Cardiac muscle cell (in vitro differentiated cells and primary cell): Measurements from ENCODE around the gene ATG10. TPM values are rescaled to one million over a fixed set of nuclear protein-coding genes. Genes with fewer than 3 reads are reported as not detected.
"Not testable (repeated sequence)": the region's sequence is repeated elsewhere in the genome, so short reads cannot be mapped to it uniquely, and the experiment has no call there.

Source experiments
- DNase-seq, 2 donors: peaks; one replicate each; pipeline versions ENCODE4 v3.0.0 to v3.0.0-alpha.2; 2010 to 2017; ENCODE audit warnings: low read depth in 1 of 2, low spot score in 1 of 2
- H3K27ac ChIP-seq: fragments of 200-600 bp; sonication (generic); 2 replicates; pipeline ENCODE4 v1.5.1; 2016
- H3K27me3 ChIP-seq: fragments of 200-600 bp; sonication (generic); 2 replicates; pipeline ENCODE4 v1.6.0; 2016; ENCODE audit warnings: control low read depth
- H3K36me3 ChIP-seq: fragments of 200-600 bp; sonication (generic); 2 replicates; pipeline ENCODE4 v1.5.1; 2016; ENCODE audit warnings: control low read depth
- H3K4me1 ChIP-seq: fragments of 200-600 bp; sonication (generic); 2 replicates; pipeline ENCODE4 v1.8.1; 2017; ENCODE audit warnings: low read depth, mild to moderate bottlenecking, mixed run types
- H3K4me3 ChIP-seq: fragments of 200-600 bp; sonication (generic); 2 replicates; pipeline ENCODE4 v1.5.1; 2016; ENCODE audit warnings: mild to moderate bottlenecking
- H3K9me3 ChIP-seq: fragments of 200-600 bp; sonication (generic); 2 replicates; pipeline ENCODE4 v1.5.1; 2017; ENCODE audit warnings: low read depth, mild to moderate bottlenecking, control low read depth
- polyA plus RNA-seq: library from polyadenylated mRNA; unstranded; fragments of >200 nt; fragmentation: Nextera tagmentation; extraction: Ambion mirVana; gene quantifications from 2 replicates; pipeline ENCODE4 v1.2.1, GENCODE V29; 2016
- total RNA-seq: library from RNA; depleted of rRNA; stranded (reverse); fragments of >200 nt; gene quantifications from 2 replicates; pipeline ENCODE4 v1.2.3, GENCODE V29; 2016
- TF ChIP-seq, protein P1 (sequence below): IDR thresholded peaks from 2 replicates; pipeline ENCODE4 v1.5.1; 2012; ENCODE audit warnings: low read depth, mild to moderate bottlenecking, low read length

The ATG10 gene
- total and polyA plus RNA-seq, 2 experiments from 2014 or later, result 9.0 to 28.0 TPM

DNA sequence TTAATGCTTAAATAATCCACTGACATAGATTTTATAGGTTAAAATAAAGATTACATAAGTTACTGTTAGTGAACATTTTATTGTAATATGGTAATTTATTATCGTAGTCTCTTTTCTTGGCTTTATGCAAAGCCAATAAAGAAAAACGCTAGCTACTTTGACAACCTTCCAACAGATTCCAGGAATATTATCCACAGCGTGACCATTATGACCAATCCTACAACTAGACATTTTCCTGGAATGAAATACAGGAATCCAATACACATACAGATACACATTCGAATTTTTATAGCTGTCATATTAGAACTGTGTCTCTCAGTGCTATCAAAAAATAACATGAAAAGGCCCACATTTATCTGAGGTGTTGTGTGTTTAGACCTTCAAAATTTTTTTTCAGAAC is 293.2 kb downstream of the ATG10 start:
- Histone ChIP-seq H3K4me1 (no peaks in the 10 kb centered on the region), H3K27ac (no peak overlapping the region), H3K36me3 (no peaks in the 10 kb centered on the region), H3K4me3 (no peak overlapping the region), H3K9me3 (no peaks in the 10 kb centered on the region), H3K27me3 (no peaks in the 10 kb centered on the region)
- TF ChIP-seq, protein P1, sequence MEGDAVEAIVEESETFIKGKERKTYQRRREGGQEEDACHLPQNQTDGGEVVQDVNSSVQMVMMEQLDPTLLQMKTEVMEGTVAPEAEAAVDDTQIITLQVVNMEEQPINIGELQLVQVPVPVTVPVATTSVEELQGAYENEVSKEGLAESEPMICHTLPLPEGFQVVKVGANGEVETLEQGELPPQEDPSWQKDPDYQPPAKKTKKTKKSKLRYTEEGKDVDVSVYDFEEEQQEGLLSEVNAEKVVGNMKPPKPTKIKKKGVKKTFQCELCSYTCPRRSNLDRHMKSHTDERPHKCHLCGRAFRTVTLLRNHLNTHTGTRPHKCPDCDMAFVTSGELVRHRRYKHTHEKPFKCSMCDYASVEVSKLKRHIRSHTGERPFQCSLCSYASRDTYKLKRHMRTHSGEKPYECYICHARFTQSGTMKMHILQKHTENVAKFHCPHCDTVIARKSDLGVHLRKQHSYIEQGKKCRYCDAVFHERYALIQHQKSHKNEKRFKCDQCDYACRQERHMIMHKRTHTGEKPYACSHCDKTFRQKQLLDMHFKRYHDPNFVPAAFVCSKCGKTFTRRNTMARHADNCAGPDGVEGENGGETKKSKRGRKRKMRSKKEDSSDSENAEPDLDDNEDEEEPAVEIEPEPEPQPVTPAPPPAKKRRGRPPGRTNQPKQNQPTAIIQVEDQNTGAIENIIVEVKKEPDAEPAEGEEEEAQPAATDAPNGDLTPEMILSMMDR, result no peak
- DNase-seq, result peak in 1 of 2 donors; percentile 57

DNA sequence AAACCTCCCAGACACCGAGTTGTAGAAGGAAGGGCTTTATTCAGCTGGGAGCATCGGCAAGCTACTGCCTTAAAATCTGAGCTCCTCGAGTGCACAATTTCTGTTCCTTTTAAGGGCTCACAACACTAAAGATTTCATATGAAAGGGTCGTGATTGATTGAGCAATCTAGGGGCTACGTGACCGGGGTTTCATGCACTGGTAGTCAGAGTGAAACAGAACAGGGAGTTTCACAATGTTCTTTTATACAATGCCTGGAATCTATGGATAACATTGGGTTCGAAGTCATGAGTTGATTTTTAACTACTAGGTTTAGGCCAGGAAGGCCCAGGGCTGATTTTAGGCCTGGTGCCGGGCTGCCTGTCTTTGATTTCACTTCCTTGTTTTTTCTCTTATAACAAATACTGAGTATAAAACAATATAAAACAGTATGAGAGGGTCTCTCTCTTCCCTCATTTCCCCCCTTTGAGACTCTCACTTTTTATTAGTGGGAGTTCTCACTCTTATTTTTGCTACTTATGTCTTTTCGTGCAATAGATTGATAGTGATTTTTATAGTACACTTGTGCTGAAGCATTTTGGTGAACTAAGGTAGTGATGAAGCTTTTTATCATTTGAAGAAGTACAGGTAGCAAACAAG is 295.6 kb downstream of the ATG10 start:
- H3K27ac ChIP-seq, DNase-seq, H3K27me3 ChIP-seq, H3K9me3 ChIP-seq, H3K36me3 ChIP-seq, H3K4me1 ChIP-seq, H3K4me3 ChIP-seq: not testable (repeated sequence)

DNA sequence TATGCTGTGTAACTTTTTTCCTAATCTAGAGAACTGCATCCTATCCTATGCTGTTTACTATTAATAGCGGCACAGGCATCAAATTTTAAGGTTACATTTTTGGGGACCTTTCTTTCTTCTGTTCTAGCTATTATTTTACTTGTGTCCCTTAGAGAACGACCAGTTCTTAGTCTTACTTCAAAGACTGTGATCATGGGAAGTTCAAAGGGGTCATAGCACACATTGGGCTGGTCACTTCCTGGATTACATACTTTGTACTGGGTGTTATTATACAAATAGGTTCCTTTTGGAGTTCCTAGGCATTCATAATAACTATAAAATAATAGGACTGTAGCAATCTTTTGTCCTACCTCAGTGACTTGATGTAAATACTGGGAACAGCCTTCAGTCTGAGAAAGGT is 297.5 kb downstream of the ATG10 start:
- not testable (repeated sequence) for H3K27ac ChIP-seq, H3K4me1 ChIP-seq, H3K9me3 ChIP-seq, DNase-seq, H3K4me3 ChIP-seq, H3K36me3 ChIP-seq, H3K27me3 ChIP-seq

DNA sequence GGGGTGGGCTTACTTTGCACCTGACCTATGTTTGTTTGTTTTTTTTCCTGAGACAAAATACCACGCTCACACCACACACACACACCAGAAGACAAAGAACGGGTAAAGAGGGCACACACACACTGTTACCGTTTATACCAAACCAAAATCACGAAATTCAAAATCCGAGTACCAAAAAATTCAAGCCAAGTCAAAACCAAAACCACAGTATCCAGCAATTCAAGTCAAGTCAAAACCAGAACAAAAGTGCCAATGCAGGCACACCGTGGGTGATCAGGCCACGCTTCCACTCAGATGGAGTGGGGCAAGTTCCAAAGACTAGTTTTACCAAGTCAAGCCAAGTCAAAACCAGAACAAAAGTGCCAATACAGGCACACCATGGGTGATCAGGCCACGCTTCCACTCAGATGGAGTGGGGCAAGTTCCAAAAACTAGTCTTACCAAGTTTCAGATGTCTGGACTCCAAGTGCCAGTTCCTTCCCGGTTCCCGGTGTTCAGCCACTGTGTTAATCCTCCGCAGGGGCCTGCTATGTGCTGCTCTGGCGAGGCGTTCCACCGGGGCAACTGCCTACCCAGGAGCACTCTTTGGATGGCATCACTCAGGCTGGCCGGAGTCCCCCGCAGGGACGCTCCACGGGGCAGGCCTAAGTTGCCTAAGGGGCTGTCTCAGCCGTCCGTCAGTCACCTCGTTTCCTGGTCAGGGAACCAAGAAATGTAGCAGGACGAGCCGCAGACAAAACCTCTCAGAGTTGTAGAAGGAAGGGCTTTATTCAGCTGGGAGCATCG is 300.9 kb downstream of the ATG10 start:
- H3K27ac ChIP-seq, result peak overlapping the region; percentile 14
- not testable (repeated sequence) for DNase-seq

DNA sequence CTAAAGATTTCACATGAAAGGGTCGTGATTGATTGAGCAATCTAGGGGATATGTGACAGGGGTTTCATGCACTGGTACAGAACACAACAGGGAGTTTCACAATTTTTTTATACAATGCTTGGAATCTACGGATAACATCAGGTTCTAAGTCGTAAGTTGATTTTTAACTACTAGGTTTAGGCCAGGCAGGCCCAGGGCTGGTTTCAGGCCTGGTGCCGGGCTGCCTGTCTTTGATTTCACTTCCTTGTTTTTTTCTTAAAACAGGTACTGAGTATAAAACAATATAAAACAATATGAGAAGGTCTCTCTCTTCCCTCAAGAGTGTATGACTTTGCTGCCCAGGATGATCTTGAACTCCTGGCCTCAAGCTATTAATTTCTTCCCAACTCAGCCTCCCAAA is 301.6 kb downstream of the ATG10 start:
- not testable (repeated sequence) for H3K4me1 ChIP-seq, H3K27me3 ChIP-seq, H3K9me3 ChIP-seq, DNase-seq, H3K4me3 ChIP-seq
- H3K36me3 ChIP-seq, result peaks cover 19% of the 10 kb centered on the region
- peak overlapping the region; percentile 70 for H3K27ac ChIP-seq

More for the DNA sequence above, 300.9 kb downstream of the ATG10 start:
- not testable (repeated sequence) for H3K9me3 ChIP-seq, H3K27me3 ChIP-seq, H3K4me1 ChIP-seq, H3K4me3 ChIP-seq
- peaks cover 19% of the 10 kb centered on the region for H3K36me3 ChIP-seq

DNA sequence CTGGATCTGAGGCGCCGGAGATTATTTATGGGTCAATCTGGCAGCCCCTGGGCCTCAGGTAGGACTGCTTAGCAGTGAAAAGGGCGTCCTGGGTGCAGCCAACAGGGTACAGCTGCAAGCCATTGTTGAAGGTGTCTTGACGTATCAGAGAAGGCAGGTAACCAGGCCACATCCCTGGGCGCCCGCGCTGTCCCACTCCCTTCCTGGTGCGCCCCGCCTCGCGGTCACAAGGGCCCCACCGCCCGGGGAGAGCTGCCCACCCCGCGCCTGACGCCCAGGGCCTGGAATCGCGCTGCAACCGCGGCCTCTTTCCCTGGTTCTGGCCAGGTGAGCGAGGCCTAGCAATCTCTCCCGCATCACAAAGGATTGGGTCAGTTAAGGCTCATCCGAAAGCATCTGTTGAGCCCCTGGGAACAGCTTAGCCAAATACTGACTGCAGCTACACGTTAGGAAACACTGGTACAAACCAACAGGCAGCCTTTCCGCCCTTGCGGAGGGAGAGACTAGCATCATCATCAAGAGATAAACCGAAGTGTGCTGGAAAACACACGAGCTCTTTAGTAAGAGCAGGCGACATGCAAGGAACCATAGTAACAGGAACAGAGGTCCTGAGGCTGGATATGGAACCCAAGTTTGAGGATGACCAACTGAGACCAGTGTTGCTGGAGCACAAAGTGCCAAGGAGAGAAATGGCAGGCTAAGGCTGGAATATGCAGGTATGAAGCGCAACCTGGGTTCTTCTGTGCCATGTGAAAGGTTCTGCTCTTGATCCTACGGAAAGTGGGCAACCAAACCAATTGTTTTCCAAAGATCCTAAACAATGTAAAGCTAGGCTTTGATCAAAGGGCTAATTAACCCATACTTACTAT is 302.8 kb downstream of the ATG10 start:
- Histone ChIP-seq H3K27me3 (no peaks in the 10 kb centered on the region), H3K36me3 (peaks cover 19% of the 10 kb centered on the region), H3K4me3 (no peak overlapping the region), H3K27ac (peak overlapping the region; percentile 70), H3K4me1 (peaks cover 5% of the 10 kb centered on the region), H3K9me3 (no peaks in the 10 kb centered on the region)
- TF ChIP-seq, protein P1, result no peak
- peak in 1 of 2 donors; percentile 11 for DNase-seq

DNA sequence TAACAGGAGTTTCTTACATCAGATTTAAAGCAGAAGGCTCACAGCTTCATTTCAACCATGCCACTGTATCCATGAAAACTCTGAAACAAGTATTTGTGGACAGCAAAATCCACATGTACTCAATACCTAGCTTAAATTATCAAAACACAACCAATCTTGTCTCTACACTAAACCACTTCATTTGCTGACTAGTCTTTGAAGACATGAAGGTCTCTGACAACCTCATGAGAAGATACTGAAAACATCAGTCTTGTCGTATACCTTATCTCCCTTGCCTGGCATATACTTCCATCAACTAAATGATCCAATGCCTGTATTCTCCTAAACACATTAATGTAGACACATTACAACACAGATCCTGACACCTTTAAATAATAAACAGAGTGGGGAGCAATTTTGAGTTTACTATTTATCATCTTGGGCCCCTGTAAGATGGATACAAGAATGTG is 303.4 kb downstream of the ATG10 start:
- peaks cover 5% of the 10 kb centered on the region for H3K4me1 ChIP-seq
- DNase-seq, result no peak
- no peaks in the 10 kb centered on the region for H3K27me3 ChIP-seq
- TF ChIP-seq, protein P1, result no peak
- peaks cover 19% of the 10 kb centered on the region for H3K36me3 ChIP-seq
- no peak overlapping the region for H3K4me3 ChIP-seq
- no peaks in the 10 kb centered on the region for H3K9me3 ChIP-seq
- H3K27ac ChIP-seq, result no peak overlapping the region
